A549 (cell line): ENCODE measurements around the gene ARSH. TPM values are rescaled to one million over a fixed set of nuclear protein-coding genes. Genes with fewer than 3 reads are reported as not detected.

Source experiments
- ATAC-seq, 2 experiments: fragments of 200-7000 bp in 1 of 2; fragments of >200 bp in 1 of 2; cut with Nextera tagmentation in 1 of 2; cut with Tn5 transposase in 1 of 2; 3 replicates each; pipeline versions ENCODE4 v1.8.0 to v1.9.1; 2018 to 2020; ENCODE audit warnings: mild to moderate bottlenecking in 1 of 2, moderate library complexity in 1 of 2
- CTCF ChIA-PET: fragments of 300-600 bp; sonication (Branson Sonifier 250); formaldehyde crosslinking; extraction: SDS; loops from one replicate; lab custom pipeline; 2021; ENCODE audit warnings: antibody characterized with exemption, inconsistent platforms; lab: Yijun Ruan, JAX
- POLR2A ChIA-PET: fragments of 350-600 bp; formaldehyde crosslinking; extraction: SDS; loops from one replicate; lab custom pipeline; 2021; ENCODE audit warnings: antibody characterized with exemption, inconsistent platforms; lab: Yijun Ruan, JAX
- DNase-seq, 2 experiments: peaks; one replicate each; pipeline versions ENCODE4 v3.0.0 to v3.0.0-alpha.2; 2011 to 2016; ENCODE audit warnings: low read depth in 1 of 2, low spot score in 1 of 2
- FAIRE-seq: peaks from 2 replicates; lab custom pipeline; 2011; peaks lifted over from hg19 to GRCh38; lab: Jason Lieb, UNC
- H3K27ac ChIP-seq, 2 experiments: fragments of >200 bp; sonication (Bioruptor Twin); formaldehyde crosslinking; 3 replicates each; pipeline ENCODE4 v1.5.1; 2016 to 2017
- H3K4me1 ChIP-seq: fragments of >200 bp; sonication (Bioruptor Twin); formaldehyde crosslinking; 3 replicates; pipeline ENCODE4 v1.6.1; 2016
- H3K4me2 ChIP-seq: fragments of >200 bp; sonication (Bioruptor Twin); formaldehyde crosslinking; 3 replicates; pipeline ENCODE4 v1.6.1; 2016
- H3K4me3 ChIP-seq: fragments of >200 bp; sonication (Bioruptor Twin); formaldehyde crosslinking; 3 replicates; pipeline ENCODE4 v1.5.1; 2016
- H3K9me3 ChIP-seq: fragments of >200 bp; sonication (Bioruptor Twin); formaldehyde crosslinking; 3 replicates; pipeline ENCODE4 v1.6.1; 2016
- CEBPB ChIP-seq, 2 experiments: fragments of >200 bp in 1 of 2; sonication (Bioruptor Twin) in 1 of 2; formaldehyde crosslinking in 1 of 2; IDR thresholded peaks; 2 replicates each; pipeline ENCODE4 v1.6.1; 2012 to 2016
- EP300 ChIP-seq, 2 experiments: fragments of >200 bp; sonication (Bioruptor Twin); formaldehyde crosslinking; IDR thresholded peaks; 2 replicates in 1 of 2; 3 replicates in 1 of 2; pipeline ENCODE4 v1.6.1; 2016 to 2017
- FOSL2 ChIP-seq, 2 experiments: fragments of 450-650 bp in 1 of 2; fragments of >200 bp in 1 of 2; sonication (Bioruptor Twin) in 1 of 2; formaldehyde crosslinking; IDR thresholded peaks; 2 replicates each; pipeline versions ENCODE4 v1.5.0 to v1.6.1; 2016 to 2020; ENCODE audit warnings: mild to moderate bottlenecking in 1 of 2, moderate library complexity in 1 of 2
- FOXS1 ChIP-seq: fragments of 250-450 bp; sonication (Bioruptor Pico); IDR thresholded peaks from 2 replicates; pipeline ENCODE4 v1.5.0; 2020; ENCODE audit warnings: mild to moderate bottlenecking, moderate library complexity
- GATA3 ChIP-seq: IDR thresholded peaks from 2 replicates; pipeline ENCODE4 v1.6.1; 2012; ENCODE audit warnings: borderline replicate concordance
- HDAC2 ChIP-seq: fragments of 200-600 bp; sonication (generic); IDR thresholded peaks from 2 replicates; pipeline ENCODE4 v1.6.1; 2016
- HMGXB4 ChIP-seq: fragments of 250-450 bp; sonication (Bioruptor Pico); IDR thresholded peaks from 2 replicates; pipeline ENCODE4 v1.5.0; 2021; ENCODE audit warnings: mild to moderate bottlenecking, moderate library complexity, borderline replicate concordance
- HOXA7 ChIP-seq: fragments of 250-450 bp; sonication (Bioruptor Pico); IDR thresholded peaks from 2 replicates; pipeline ENCODE4 v1.5.0; 2020; ENCODE audit warnings: mild to moderate bottlenecking, moderate library complexity
- HOXB5 ChIP-seq: fragments of 250-450 bp; sonication (Bioruptor Pico); IDR thresholded peaks from 2 replicates; pipeline ENCODE4 v1.5.0; 2020; ENCODE audit warnings: mild to moderate bottlenecking, moderate library complexity
- KDM1A ChIP-seq: fragments of 200-600 bp; sonication (generic); IDR thresholded peaks from 2 replicates; pipeline ENCODE4 v1.6.1; 2016; ENCODE audit warnings: low read depth, mild to moderate bottlenecking
- KDM5A ChIP-seq: fragments of 200-600 bp; sonication (generic); IDR thresholded peaks from 2 replicates; pipeline ENCODE4 v1.6.1; 2016; ENCODE audit warnings: antibody characterized with exemption, mild to moderate bottlenecking
- MAX ChIP-seq: IDR thresholded peaks from 2 replicates; pipeline ENCODE4 v1.6.1; 2012
- MAZ ChIP-seq: fragments of 150-350 bp; IDR thresholded peaks from 2 replicates; pipeline ENCODE4 v1.6.1; 2014; ENCODE audit warnings: antibody characterized with exemption, low read depth, low read length, borderline replicate concordance
- NFE2L2 ChIP-seq: fragments of 150-350 bp; conservative IDR thresholded peaks from 2 replicates; pipeline ENCODE4 v1.6.1; 2014; ENCODE audit warnings: low read length
- NPAS2 ChIP-seq: fragments of 250-450 bp; sonication (Bioruptor Pico); IDR thresholded peaks from 2 replicates; pipeline ENCODE4 v1.8.0; 2022; ENCODE audit warnings: mild to moderate bottlenecking, moderate library complexity, borderline replicate concordance
- PBX3 ChIP-seq: IDR thresholded peaks from 2 replicates; pipeline ENCODE4 v1.6.1; 2012
- POLR2AphosphoS2 ChIP-seq: conservative IDR thresholded peaks from 2 replicates; pipeline ENCODE4 v1.6.1; 2012; ENCODE audit warnings: low read length, improper control_type of control experiment, inconsistent platforms
- RAD21 ChIP-seq, 2 experiments: fragments of >200 bp in 1 of 2; sonication (Bioruptor Twin) in 1 of 2; formaldehyde crosslinking in 1 of 2; IDR thresholded peaks in 1 of 2; conservative IDR thresholded peaks in 1 of 2; 2 replicates in 1 of 2; 3 replicates in 1 of 2; pipeline ENCODE4 v1.6.1; 2012 to 2018; ENCODE audit warnings: inconsistent platforms in 1 of 2
- SREBF2 ChIP-seq: fragments of 450-650 bp; IDR thresholded peaks from 2 replicates; pipeline ENCODE4 v1.6.1; 2014; ENCODE audit warnings: mild to moderate bottlenecking, moderate library complexity
- TFCP2L1 ChIP-seq: fragments of 250-450 bp; sonication (Bioruptor Pico); IDR thresholded peaks from 2 replicates; pipeline ENCODE4 v1.5.0; 2021; ENCODE audit warnings: mild to moderate bottlenecking
- TP53 ChIP-seq: fragments of 250-450 bp; sonication (Bioruptor Pico); IDR thresholded peaks from 2 replicates; pipeline ENCODE4 v1.5.0; 2021; ENCODE audit warnings: mild to moderate bottlenecking, moderate library complexity
- USF2 ChIP-seq: fragments of 450-650 bp; IDR thresholded peaks from 2 replicates; pipeline ENCODE4 v1.6.1; 2014; ENCODE audit warnings: antibody characterized with exemption
- ZNF302 ChIP-seq: fragments of 250-450 bp; sonication (Bioruptor Pico); IDR thresholded peaks from 2 replicates; pipeline ENCODE4 v1.9.0; 2021; ENCODE audit warnings: inconsistent platforms, mild to moderate bottlenecking, moderate library complexity
- WGBS: methylation state at CpG from one replicate; pipeline ENCODE4 v1.1.6; 2017; ENCODE audit errors: missing lambda C conversion rate; 5-methylcytosine and 5-hydroxymethylcytosine counted together
- polyA plus RNA-seq, 4 experiments: library from polyadenylated mRNA; depleted of rRNA in 3 of 4; stranded (reverse); fragments of >200 nt; fragmentation: RNase III in 1 of 4; extraction: RNeasy Plus Mini Kit Qiagen cat#74134 plus additional on column Dnase treatment in 1 of 4; gene quantifications; 2 replicates in 3 of 4; 3 replicates in 1 of 4; pipeline ENCODE4 v1.2.3, GENCODE V29; 2011 to 2017

Gene ARSH
- polyA plus RNA-seq, 2 of the 4 experiments (the other 2 are of a cell fraction): not detected

- Histone ChIP-seq H3K27ac (no peak overlapping the region), H3K4me3 (no peak overlapping the region), H3K9me3 (no peaks in the 10 kb centered on the region), H3K4me2 (no peak overlapping the region), H3K4me1 (no peaks in the 10 kb centered on the region)
- DNase-seq (no peak), ATAC-seq (no peak), FAIRE-seq (no peak)
- CTCF ChIA-PET: interaction anchor here (0.8 to 1.4 kb wide), 2 partner anchors 18 to 532 kb away, joined by 3 to 6 read pairs; no protein-coding TSS in a partner anchor
- POLR2A ChIA-PET: no interaction called here
- TF ChIP-seq CEBPB (IDR thresholded peaks at IDR 0.05): no peak
- TF ChIP-seq PBX3: no peak
- TF ChIP-seq EP300 (IDR thresholded peaks at IDR 0.05): no peak
- no peak for TF ChIP-seq NPAS2
- TF ChIP-seq FOXS1 (CRISPR knock-in tag): no peak
- TF ChIP-seq SREBF2: no peak
- TF ChIP-seq NFE2L2: no peak
- TF ChIP-seq HOXB5: no peak
- no peak for TF ChIP-seq FOSL2 (IDR thresholded peaks at IDR 0.05)
- no peak for TF ChIP-seq FOSL2 (CRISPR knock-in tag; IDR thresholded peaks at IDR 0.05)
- TF ChIP-seq MAZ: no peak
- TF ChIP-seq TP53 (CRISPR knock-in tag): no peak
- TF ChIP-seq KDM5A: no peak
- no peak for TF ChIP-seq RAD21 (conservative IDR thresholded peaks at IDR 0.05 in 1 of 2, IDR thresholded peaks at IDR 0.05 in 1 of 2)
- TF ChIP-seq ZNF302 (CRISPR knock-in tag): no peak
- no peak for TF ChIP-seq HDAC2
- TF ChIP-seq USF2: no peak
- TF ChIP-seq MAX: no peak
- TF ChIP-seq TFCP2L1 (CRISPR knock-in tag): no peak
- no peak for TF ChIP-seq GATA3
- no peak for TF ChIP-seq HOXA7 (CRISPR knock-in tag)
Measured at GRCh38 chrX:3017492-3017891, 11.1 kb downstream of the ARSH start.

- CTCF ChIA-PET: interaction anchor here (0.7 to 1.1 kb wide), 2 partner anchors 10 to 28 kb away, joined by 3 read pairs; no protein-coding TSS in a partner anchor
- TF ChIP-seq KDM1A (no peak), HMGXB4 (CRISPR knock-in tag) (no peak), POLR2AphosphoS2 (no peak)
- Histone ChIP-seq H3K4me2 (no peak overlapping the region), H3K9me3 (no peaks in the 10 kb centered on the region), H3K4me1 (no peaks in the 10 kb centered on the region), H3K4me3 (no peak overlapping the region), H3K27ac (no peak overlapping the region)
- ATAC-seq: no peak
- no peak for DNase-seq
- 42% methylated on average over 6 of the region's 8 CpGs for WGBS
- POLR2A ChIA-PET: no interaction called here
- no peak for FAIRE-seq
Measured at GRCh38 chrX:3024176-3024575, 17.8 kb downstream of the ARSH start.
